OCI-LY7 (cell line): ENCODE data around the gene PFDN1. TPM values are rescaled to one million over a fixed set of nuclear protein-coding genes. Genes with fewer than 3 reads are reported as not detected.

Source experiments
- BruUV-seq: library from RNA; stranded (reverse); fragments of 400-500 nt; replicated peaks from 2 replicates; lab custom pipeline; 2021; lab: Mats Ljungman, UMichigan
- CTCF ChIA-PET: fragments of 300-600 bp; sonication (Branson Sonifier 250); formaldehyde crosslinking; loops from one replicate; lab custom pipeline; 2022; ENCODE audit warnings: antibody characterized with exemption; ENCODE audit not compliant: unreplicated experiment; lab: Charles Lee
- POLR2A ChIA-PET: fragments of 300-600 bp; sonication (Branson Sonifier 250); formaldehyde crosslinking; loops from one replicate; lab custom pipeline; 2022; ENCODE audit warnings: antibody characterized with exemption; lab: Charles Lee
- DNase-seq: peaks from one replicate; pipeline ENCODE4 v3.0.0-alpha.2; 2015; ENCODE audit warnings: low spot score
- H2AFZ ChIP-seq: fragments of 200-600 bp; sonication (generic), shearing (Covaris generic); 2 replicates; pipeline ENCODE4 v1.6.1; 2014; ENCODE audit warnings: mild to moderate bottlenecking, antibody characterized with exemption, low read length, moderate library complexity
- H3K27ac ChIP-seq: fragments of 200-600 bp; sonication (generic); 2 replicates; pipeline ENCODE4 v1.5.1; 2014; ENCODE audit warnings: mixed run types, low read depth, mild to moderate bottlenecking, moderate library complexity, low read length, inconsistent platforms; ENCODE audit not compliant: poor library complexity, severe bottlenecking
- H3K36me3 ChIP-seq: fragments of 200-600 bp; sonication (generic); 2 replicates; pipeline ENCODE4 v1.6.1; 2014; ENCODE audit warnings: mild to moderate bottlenecking, antibody characterized with exemption, low read length, moderate library complexity, mixed read lengths; ENCODE audit not compliant: insufficient read depth
- H3K4me1 ChIP-seq: fragments of 200-600 bp; sonication (generic); 2 replicates; pipeline ENCODE4 v1.5.1; 2014; ENCODE audit warnings: mild to moderate bottlenecking, low read length; ENCODE audit not compliant: insufficient read depth, poor library complexity, severe bottlenecking
- H3K4me2 ChIP-seq: fragments of 200-600 bp; sonication (generic); 2 replicates; pipeline ENCODE4 v1.6.1; 2014; ENCODE audit warnings: mild to moderate bottlenecking, low read length
- H3K4me3 ChIP-seq: fragments of 200-600 bp; sonication (generic); 2 replicates; pipeline ENCODE4 v1.5.1; 2014; ENCODE audit warnings: mild to moderate bottlenecking, low read depth, low read length; ENCODE audit not compliant: poor library complexity, severe bottlenecking
- H3K79me2 ChIP-seq: fragments of 200-600 bp; sonication (generic); 2 replicates; pipeline ENCODE4 v1.6.1; 2016; ENCODE audit warnings: low read depth, mild to moderate bottlenecking, low read length, moderate library complexity, mixed read lengths; ENCODE audit not compliant: insufficient read depth
- H3K9me2 ChIP-seq: fragments of 200-600 bp; sonication (generic); 2 replicates; pipeline ENCODE4 v1.6.1; 2016; ENCODE audit warnings: mild to moderate bottlenecking, low read length, mixed read lengths; ENCODE audit not compliant: insufficient read depth
- H3K9me3 ChIP-seq: fragments of 200-600 bp; sonication (generic); 2 replicates; pipeline ENCODE4 v1.6.1; 2014; ENCODE audit warnings: mild to moderate bottlenecking, mixed run types, low read length, mixed read lengths
- H4K20me1 ChIP-seq: fragments of 200-600 bp; sonication (generic); 2 replicates; pipeline ENCODE4 v1.6.1; 2014; ENCODE audit warnings: mild to moderate bottlenecking, antibody characterized with exemption, low read length, moderate library complexity, mixed read lengths; ENCODE audit not compliant: insufficient read depth
- CTCF ChIP-seq: fragments of 200-600 bp; sonication (generic); conservative IDR thresholded peaks from 2 replicates; pipeline ENCODE4 v1.5.1; 2014; ENCODE audit warnings: mild to moderate bottlenecking, antibody characterized with exemption, low read length, moderate library complexity, mixed read lengths
- EZH2phosphoT487 ChIP-seq: fragments of 200-600 bp; sonication (generic); IDR thresholded peaks from 2 replicates; pipeline ENCODE4 v1.6.1; 2018; ENCODE audit warnings: low read depth, borderline replicate concordance, mild to moderate bottlenecking, mixed run types, antibody characterized with exemption, low read length, moderate library complexity, mixed read lengths
- intact Hi-C: fragments of 100-400 bp; cut with micrococcal nuclease; formaldehyde crosslinking; loops from one replicate; pipeline ENCODE4 v1.10.0; 2022; ENCODE audit not compliant: unreplicated experiment
- total RNA-seq, 2 experiments: library from RNA; depleted of rRNA in 1 of 2; stranded (reverse); fragments of >200 nt in 1 of 2; shearing (Covaris generic) in 1 of 2; gene quantifications; 2 replicates each; pipeline ENCODE4 v1.2.3, GENCODE V29; 2014 to 2022

The PFDN1 gene
- total RNA-seq, 2 experiments from 2014 or later, result 51.3 to 73.9 TPM

DNA sequence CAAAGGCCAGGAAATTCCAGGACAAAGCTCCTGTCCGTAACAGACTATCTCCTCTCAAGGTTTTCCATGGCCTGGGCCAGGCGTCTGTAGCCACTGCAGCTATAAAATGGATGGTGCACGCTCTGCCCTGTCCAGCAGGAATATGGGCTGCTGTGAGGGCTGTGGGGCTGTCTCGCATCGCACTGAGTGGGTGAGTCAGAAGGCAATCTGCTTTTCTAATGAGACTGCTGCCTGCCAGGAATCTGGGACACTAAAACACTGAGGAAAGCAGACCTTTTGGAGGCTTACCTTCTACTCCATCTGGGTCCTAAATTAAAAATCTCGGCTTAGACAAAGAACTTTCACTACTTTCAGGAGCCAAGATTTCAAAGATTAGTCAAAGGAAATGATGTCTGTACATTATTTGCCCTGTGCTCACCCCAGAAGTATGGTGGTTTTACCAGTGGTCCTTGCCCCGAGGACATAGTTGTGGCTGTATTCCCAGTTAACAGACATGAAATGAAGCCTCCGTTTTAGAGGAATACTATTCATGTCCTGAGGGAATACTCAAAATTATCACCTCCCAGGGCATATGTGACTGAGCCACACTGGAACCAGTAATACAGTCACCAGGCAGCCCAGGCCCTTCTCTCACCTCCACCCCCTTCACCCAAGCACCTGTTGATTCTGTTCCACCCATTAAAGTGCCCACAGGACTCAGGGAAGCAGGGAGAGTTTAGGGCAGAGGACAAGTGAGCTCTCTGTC is 56.4 kb downstream of the PFDN1 start:
- BruUV-seq, result no TSS peak
- POLR2A ChIA-PET, result interaction anchor here (1.0 to 5.6 kb wide), 13 partner anchors 10 to 155 kb away, joined by 3 to 58 read pairs (median 5); partner anchors contain the start of genes ANKHD1, HBEGF and PFDN1
- H3K27ac ChIP-seq, result peak overlapping the region; percentile 17
- H3K9me2 ChIP-seq, result no peaks in the 10 kb centered on the region
- H3K36me3 ChIP-seq, result peaks cover 34% of the 10 kb centered on the region
- peaks cover 64% of the 10 kb centered on the region for H3K4me1 ChIP-seq
- CTCF ChIA-PET, result interaction anchor here (0.7 to 7.1 kb wide), 6 partner anchors 11 to 114 kb away, joined by 3 to 99 read pairs (median 4); partner anchors contain the start of genes HBEGF and SLC4A9
- no peak overlapping the region for H3K4me3 ChIP-seq
- H4K20me1 ChIP-seq, result no peaks in the 10 kb centered on the region
- no peak for DNase-seq
- peak overlapping the region; percentile 55; the same call in 1 of the 2 replicates for H3K4me2 ChIP-seq
- no peak overlapping the region for H2AFZ ChIP-seq
- no peaks in the 10 kb centered on the region for H3K79me2 ChIP-seq
- intact Hi-C loops, result loop anchor here (10.0 kb wide), 2 partner anchors 308 to 388 kb away; partner anchors contain the start of genes CD14, SRA1 and TMCO6
- TF ChIP-seq CTCF, result no peak
- TF ChIP-seq EZH2phosphoT487, result no peak
- H3K9me3 ChIP-seq, result no peaks in the 10 kb centered on the region

DNA sequence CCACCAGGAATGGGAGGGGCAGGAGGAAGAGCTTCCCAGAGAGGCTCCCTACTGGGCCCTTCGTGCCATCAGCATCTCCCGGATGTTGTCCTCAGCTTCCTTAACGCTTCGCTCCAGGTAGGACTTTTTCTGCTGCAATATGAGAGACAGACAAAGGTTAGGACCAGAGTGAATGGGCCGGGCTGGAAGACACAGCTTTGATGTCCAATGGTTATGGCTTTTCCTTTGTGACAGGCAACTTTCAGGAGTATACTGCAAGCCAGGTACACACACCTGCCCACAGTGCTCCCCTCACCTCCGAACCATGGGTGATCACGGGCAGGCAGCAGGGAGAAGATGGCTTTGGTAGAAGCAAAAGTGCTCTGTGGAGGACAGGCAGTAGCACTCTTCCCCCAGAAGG is 57.0 kb downstream of the PFDN1 start:
- TF ChIP-seq CTCF (no peak), EZH2phosphoT487 (no peak)
- Histone ChIP-seq H3K36me3 (peaks cover 34% of the 10 kb centered on the region), H3K27ac (peak overlapping the region; percentile 70), H3K4me1 (peaks cover 58% of the 10 kb centered on the region), H3K9me2 (no peaks in the 10 kb centered on the region), H3K4me2 (peak overlapping the region; percentile 55), H4K20me1 (no peaks in the 10 kb centered on the region), H2AFZ (no peak overlapping the region; the same call in 1 of the 2 replicates), H3K4me3 (peak overlapping the region; percentile 46), H3K9me3 (no peaks in the 10 kb centered on the region), H3K79me2 (no peaks in the 10 kb centered on the region)
- CTCF ChIA-PET, result interaction anchor here (0.9 to 7.1 kb wide), 6 partner anchors 11 to 114 kb away, joined by 3 to 99 read pairs (median 8); partner anchors contain the start of genes HBEGF and SLC4A9
- intact Hi-C loops, result loop anchor here (2.0 to 10.0 kb wide), 3 partner anchors 39 to 389 kb away; partner anchors contain the start of genes CD14, SRA1 and TMCO6
- POLR2A ChIA-PET, result interaction anchor here (1.0 to 5.6 kb wide), 13 partner anchors 10 to 155 kb away, joined by 3 to 58 read pairs (median 5); partner anchors contain the start of genes ANKHD1, HBEGF and PFDN1
- no TSS peak for BruUV-seq
- DNase-seq, result no peak
